Measurements from ENCODE around the gene MBNL1.

MBNL1 gene

GRCh38 chr3:152513301-152513960 is 244.7 kb downstream of the MBNL1 start:
- H3K4me1 ChIP-seq (ENCODE audit: control insufficient read depth, insufficient read depth, low read length) = no peaks in the 10 kb centered on the region
- no peaks in the 10 kb centered on the region for H3K9me3 ChIP-seq (ENCODE audit: control insufficient read depth, insufficient read depth, low read depth, low read length)
- no peak overlapping the region for H3K27ac ChIP-seq (ENCODE audit: extremely low read depth, low read depth, low read length)
- TF ChIP-seq REST (tag by site-specific recombination; IDR thresholded peaks at IDR 0.05) = no peak
- TF ChIP-seq PRDM4 (tag by site-specific recombination; IDR thresholded peaks at IDR 0.05) = no peak
- no peak for TF ChIP-seq ZSCAN5A (tag by site-specific recombination; IDR thresholded peaks at IDR 0.05)
- no peak for TF ChIP-seq ZNF621 (tag by site-specific recombination; IDR thresholded peaks at IDR 0.05)
- CTCF ChIA-PET = interaction anchor here (0.6 to 2.9 kb wide), 2 partner anchors 10 to 1841 kb away, joined by 4 to 8 read pairs; no protein-coding TSS in a partner anchor
- POLR2A ChIA-PET = no interaction called here
- H3K4me3 ChIP-seq (ENCODE audit: low read depth, low read length) = no peak overlapping the region
- H3K36me3 ChIP-seq (ENCODE audit: control insufficient read depth in 2 of 2, insufficient read depth in 1 of 2, low read length in 2 of 2) = no peaks in the 10 kb centered on the region

Measured in HEK293 (cell line).